Activated B cell treated with CpG ODN at 0.5 μM for 24 hours (primary cell): ENCODE data around the gene CAMK2D. TPM values are rescaled to one million over a fixed set of nuclear protein-coding genes. Genes with fewer than 3 reads are reported as not detected.

Experiments used
- ATAC-seq: fragments of 200-7000 bp; cut with Tn5 transposase; one replicate; pipeline ENCODE4 v1.10.0; 2021; ENCODE audit warnings: low read depth, mild to moderate bottlenecking, moderate library complexity
- CTCF ChIA-PET: fragments of 350-600 bp; sonication (Branson Sonifier 250); formaldehyde crosslinking; loops from one replicate; lab custom pipeline; 2021; ENCODE audit warnings: antibody characterized with exemption; lab: Charles Lee
- POLR2A ChIA-PET: fragments of 350-600 bp; sonication (Branson Sonifier 250); formaldehyde crosslinking; loops from one replicate; lab custom pipeline; 2021; ENCODE audit warnings: antibody characterized with exemption; lab: Charles Lee
- DNase-seq: peaks from one replicate; pipeline ENCODE4 v3.0.0; 2022
- H3K27ac Mint-ChIP-seq: one replicate; pipeline ENCODE4 v1.8.0; 2020; ENCODE audit warnings: mixed read lengths
- H3K27me3 Mint-ChIP-seq: one replicate; pipeline ENCODE4 v1.8.0; 2021; ENCODE audit warnings: mixed read lengths
- H3K36me3 Mint-ChIP-seq: one replicate; pipeline ENCODE4 v1.8.0; 2021; ENCODE audit warnings: low read depth, mixed read lengths
- H3K4me1 Mint-ChIP-seq: one replicate; pipeline ENCODE4 v1.8.0; 2021; ENCODE audit warnings: mixed read lengths
- H3K4me3 Mint-ChIP-seq: one replicate; pipeline ENCODE4 v1.8.0; 2020; ENCODE audit warnings: mild to moderate bottlenecking, mixed read lengths
- H3K9me3 Mint-ChIP-seq: one replicate; pipeline ENCODE4 v1.8.0; 2020; ENCODE audit warnings: mixed read lengths
- CTCF ChIP-seq: fragments of 200-600 bp; IDR thresholded peaks from one replicate; pipeline ENCODE4 v1.8.0; 2022; ENCODE audit warnings: antibody characterized with exemption, mild to moderate bottlenecking
- intact Hi-C: fragments of 100-400 bp; cut with micrococcal nuclease; formaldehyde crosslinking; loops from one replicate; pipeline ENCODE4 v1.15.1; 2024
- total RNA-seq: library from RNA; stranded (reverse); gene quantifications from 2 replicates; pipeline ENCODE4 v1.2.3, GENCODE V29; 2022

Gene CAMK2D
- total RNA-seq, 1 donor from 2014 or later, result 72.9 TPM

GRCh38 chr4:113603911-113604310 lies 157.6 kb downstream of the CAMK2D start:
- DNase-seq (no peak), ATAC-seq (no peak)
- CTCF ChIA-PET, result no interaction called here
- TF ChIP-seq CTCF, result no peak
- H3K27me3 Mint-ChIP-seq, result no peaks in the 10 kb centered on the region
- intact Hi-C loops, result loop anchor here (2.0 kb wide), 1 partner anchor 15 kb away; no protein-coding TSS in a partner anchor
- peaks cover 50% of the 10 kb centered on the region for H3K36me3 Mint-ChIP-seq
- POLR2A ChIA-PET, result interaction anchor here (1.3 to 1.6 kb wide), 2 partner anchors 10 to 40 kb away, joined by 4 to 5 read pairs; no protein-coding TSS in a partner anchor
- peaks cover 1% of the 10 kb centered on the region for H3K9me3 Mint-ChIP-seq
- H3K4me1 Mint-ChIP-seq, result peaks cover 49% of the 10 kb centered on the region
- H3K27ac Mint-ChIP-seq, result no peak overlapping the region
- H3K4me3 Mint-ChIP-seq, result no peak overlapping the region

GRCh38 chr4:113602646-113603228 lies 158.8 kb downstream of the CAMK2D start:
- DNase-seq (no peak), ATAC-seq (peak; percentile 68)
- ChIA-PET POLR2A (interaction anchor here (1.1 to 1.6 kb wide), 2 partner anchors 39 to 55 kb away, joined by 3 to 5 read pairs; no protein-coding TSS in a partner anchor), CTCF (interaction anchor here (1.3 kb wide), 1 partner anchor 14 kb away, joined by 4 read pairs; no protein-coding TSS in a partner anchor)
- TF ChIP-seq CTCF, result no peak
- Mint-ChIP-seq H3K27ac (peak overlapping the region; percentile 42), H3K9me3 (peaks cover 1% of the 10 kb centered on the region), H3K4me1 (peaks cover 51% of the 10 kb centered on the region), H3K36me3 (peaks cover 52% of the 10 kb centered on the region), H3K4me3 (no peak overlapping the region), H3K27me3 (no peaks in the 10 kb centered on the region)
- intact Hi-C loops, result loop anchor here (2.0 kb wide), 1 partner anchor 16 kb away; no protein-coding TSS in a partner anchor

- Mint-ChIP-seq H3K9me3 (no peaks in the 10 kb centered on the region), H3K27me3 (no peaks in the 10 kb centered on the region), H3K27ac (no peak overlapping the region), H3K4me1 (peaks cover 49% of the 10 kb centered on the region), H3K36me3 (peaks cover 50% of the 10 kb centered on the region), H3K4me3 (no peak overlapping the region)
- ChIA-PET CTCF (interaction anchor here (1.0 to 1.3 kb wide), 2 partner anchors 13 to 38 kb away, joined by 3 to 4 read pairs; no protein-coding TSS in a partner anchor), POLR2A (interaction anchor here (0.6 kb wide), 1 partner anchor 9 kb away, joined by 3 read pairs; no protein-coding TSS in a partner anchor)
- DNase-seq (no peak), ATAC-seq (no peak)
- no peak for TF ChIP-seq CTCF
- intact Hi-C loops, result loop anchor here (2.0 kb wide), 1 partner anchor 17 kb away; no protein-coding TSS in a partner anchor
These were observed 159.9 kb downstream of the CAMK2D start for GRCh38 chr4:113601636-113602035.

- Mint-ChIP-seq H3K9me3 (no peaks in the 10 kb centered on the region), H3K36me3 (peaks cover 53% of the 10 kb centered on the region), H3K4me3 (no peak overlapping the region), H3K27me3 (no peaks in the 10 kb centered on the region), H3K27ac (no peak overlapping the region), H3K4me1 (peaks cover 71% of the 10 kb centered on the region)
- no peak for ATAC-seq
- POLR2A ChIA-PET, result interaction anchor here (0.7 to 1.4 kb wide), 2 partner anchors 13 to 19 kb away, joined by 4 to 5 read pairs; no protein-coding TSS in a partner anchor
- CTCF ChIA-PET, result no interaction called here
- no peak for TF ChIP-seq CTCF
- intact Hi-C loops, result no loop called here
- no peak for DNase-seq
These were observed 165.1 kb downstream of the CAMK2D start for GRCh38 chr4:113596396-113596795.

- no peak for TF ChIP-seq CTCF
- peaks cover 48% of the 10 kb centered on the region for H3K36me3 Mint-ChIP-seq
- CTCF ChIA-PET, result no interaction called here
- no peaks in the 10 kb centered on the region for H3K27me3 Mint-ChIP-seq
- peaks cover 82% of the 10 kb centered on the region for H3K4me1 Mint-ChIP-seq
- H3K27ac Mint-ChIP-seq, result peak overlapping the region; percentile 90
- intact Hi-C loops, result loop anchor here (1.0 kb wide), 1 partner anchor 19 kb away; no protein-coding TSS in a partner anchor
- ATAC-seq (no peak), DNase-seq (no peak)
- H3K4me3 Mint-ChIP-seq, result peak overlapping the region; percentile 46
- H3K9me3 Mint-ChIP-seq, result no peaks in the 10 kb centered on the region
- POLR2A ChIA-PET, result interaction anchor here (0.7 to 2.0 kb wide), 6 partner anchors 10 to 167 kb away, joined by 3 to 7 read pairs (median 4); no protein-coding TSS in a partner anchor
These were observed 167.3 kb downstream of the CAMK2D start for GRCh38 chr4:113594231-113594556.
